Measurements from ENCODE around the gene TTYH1. TPM values are rescaled to one million over a fixed set of nuclear protein-coding genes. Genes with fewer than 3 reads are reported as not detected.
"Not testable (repeated sequence)": the region's sequence is repeated elsewhere in the genome, so short reads cannot be mapped to it uniquely, and the experiment has no call there.

TTYH1 gene
- polyA plus RNA-seq, 1 of the 3 experiments (the other 2 are of a cell fraction), result 0.05 TPM

GRCh38 chr19:54380897-54381296 is 34.4 kb upstream of the TTYH1 start (continued):
- no peak for TF ChIP-seq EZH2phosphoT487 (IDR thresholded peaks at IDR 0.05; ENCODE audit: borderline replicate concordance, low read depth)

GRCh38 chr19:54382041-54382440 is 33.2 kb upstream of the TTYH1 start:
- H4K20me1 ChIP-seq (ENCODE audit: insufficient read depth); H3K27ac ChIP-seq (ENCODE audit: low read depth in 2 of 2, low read length in 1 of 2); DNase-seq; H3K4me2 ChIP-seq; POLR2A ChIA-PET; H3K79me2 ChIP-seq (ENCODE audit: insufficient read depth); H3F3A ChIP-seq (replicated peaks; ENCODE audit: insufficient read depth); H3K9ac ChIP-seq; H3K4me1 ChIP-seq (ENCODE audit: control insufficient read depth in 1 of 2, insufficient read depth in 2 of 2, low read depth in 1 of 2, low read length in 1 of 2); H3K9me2 ChIP-seq; H3K9me3 ChIP-seq; H2AFZ ChIP-seq (ENCODE audit: low read depth); H3K36me3 ChIP-seq (replicated peaks in 1 of 2; ENCODE audit: control insufficient read depth in 1 of 2, insufficient read depth in 2 of 2, low read length in 1 of 2); H3K4me3 ChIP-seq (ENCODE audit: low read depth in 2 of 2, low read length in 1 of 2): not testable (repeated sequence)
- H3K27me3 ChIP-seq (ENCODE audit: insufficient read depth), result peaks cover 46% of the 10 kb centered on the region; the same call in 1 of the 2 replicates
- 32% methylated on average over 13 of the region's 13 CpGs for WGBS (ENCODE audit: low lambda C conversion rate)
- CTCF ChIA-PET, result interaction anchor here (2.5 kb wide), 1 partner anchor 9 kb away, joined by 18 read pairs; no protein-coding TSS in a partner anchor

- Histone ChIP-seq H3K36me3 (replicated peaks in 1 of 2; ENCODE audit: control insufficient read depth in 1 of 2, insufficient read depth in 2 of 2, low read length in 1 of 2) (no peaks in the 10 kb centered on the region), H3K4me2 (no peak overlapping the region), H3K4me1 (ENCODE audit: control insufficient read depth in 1 of 2, insufficient read depth in 2 of 2, low read depth in 1 of 2, low read length in 1 of 2) (no peaks in the 10 kb centered on the region), H4K20me1 (ENCODE audit: insufficient read depth) (no peaks in the 10 kb centered on the region), H2AFZ (ENCODE audit: low read depth) (no peak overlapping the region), H3K79me2 (ENCODE audit: insufficient read depth) (no peaks in the 10 kb centered on the region), H3K9me2 (no peaks in the 10 kb centered on the region), H3K9me3 (no peaks in the 10 kb centered on the region), H3K9ac (no peak overlapping the region), H3F3A (replicated peaks; ENCODE audit: insufficient read depth) (no peaks in the 10 kb centered on the region), H3K27ac (ENCODE audit: low read depth in 2 of 2, low read length in 1 of 2) (no peak overlapping the region), H3K4me3 (ENCODE audit: low read depth in 2 of 2, low read length in 1 of 2) (no peak overlapping the region), H3K27me3 (ENCODE audit: insufficient read depth) (peaks cover 53% of the 10 kb centered on the region)
- WGBS (ENCODE audit: low lambda C conversion rate), result 28% methylated on average over 4 of the region's 4 CpGs
- TF ChIP-seq FOXM1 (IDR thresholded peaks at IDR 0.05; ENCODE audit: low read depth) (no peak), USF2 (IDR thresholded peaks at IDR 0.05; ENCODE audit: borderline replicate concordance, low read depth, low read length) (no peak), TCF12 (IDR thresholded peaks at IDR 0.05) (no peak), SMC3 (IDR thresholded peaks at IDR 0.05; ENCODE audit: low read depth, low read length) (no peak), USF1 (IDR thresholded peaks at IDR 0.05; ENCODE audit: borderline replicate concordance, low read depth) (no peak), ZBTB33 (IDR thresholded peaks at IDR 0.05; ENCODE audit: borderline replicate concordance, low read depth) (no peak), NRF1 (IDR thresholded peaks at IDR 0.05; ENCODE audit: low read depth, low read length) (no peak), SIN3A (IDR thresholded peaks at IDR 0.05; ENCODE audit: borderline replicate concordance, low read depth, low read length) (no peak), NFIC (IDR thresholded peaks at IDR 0.05; ENCODE audit: borderline replicate concordance) (no peak), TEAD4 (IDR thresholded peaks at IDR 0.05; ENCODE audit: borderline replicate concordance, insufficient read depth) (no peak), FOSL2 (IDR thresholded peaks at IDR 0.05; ENCODE audit: borderline replicate concordance, low read depth) (no peak), JUND (IDR thresholded peaks at IDR 0.05) (no peak), EP300 (IDR thresholded peaks at IDR 0.05; ENCODE audit: borderline replicate concordance in 1 of 2, low read depth in 1 of 2, low read length in 1 of 2) (no peak), GABPA (IDR thresholded peaks at IDR 0.05; ENCODE audit: low read depth) (no peak), REST (IDR thresholded peaks at IDR 0.05; ENCODE audit: low read depth, low read length) (no peak), MXI1 (IDR thresholded peaks at IDR 0.05; ENCODE audit: low read depth, low read length) (no peak), FOXJ3 (CRISPR knock-in tag; IDR thresholded peaks at IDR 0.05) (no peak), RFX5 (IDR thresholded peaks at IDR 0.05; ENCODE audit: low read length) (no peak), YY1 (IDR thresholded peaks at IDR 0.05; ENCODE audit: low read depth) (no peak)
- DNase-seq, result no peak
- ChIA-PET POLR2A (no interaction called here), CTCF (interaction anchor here (2.5 kb wide), 1 partner anchor 8 kb away, joined by 18 read pairs; no protein-coding TSS in a partner anchor)
Observed at GRCh38 chr19:54383330-54383729, 31.9 kb upstream of the TTYH1 start.

All from SK-N-SH (cell line).